Pons (tissue), 1 donor: ENCODE data around the gene PNP.
"Not testable (repeated sequence)": the region's sequence is repeated elsewhere in the genome, so short reads cannot be mapped to it uniquely, and the experiment has no call there.

Experiments
- DNase-seq: peaks from one replicate; pipeline ENCODE4 v3.0.0-alpha.2; 2016; ENCODE audit warnings: low spot score

PNP gene

GRCh38 chr14:20469242-20469889 lies at the start of gene PNP:
Gene PNP (plus strand): TSS chr14:20469406. CDS start chr14:20469525, 119 bp downstream.
- DNase-seq, result peak; percentile 79

- DNase-seq, result no peak
These were observed 49.8 kb upstream of the PNP start for GRCh38 chr14:20419419-20419818.

GRCh38 chr14:20421267-20421666 lies 47.9 kb upstream of the PNP start:
- no peak for DNase-seq

- no peak for DNase-seq
These were observed 46.3 kb upstream of the PNP start for GRCh38 chr14:20422886-20423285.

GRCh38 chr14:20424851-20425250 lies 44.4 kb upstream of the PNP start:
- no peak for DNase-seq

GRCh38 chr14:20427231-20428009 lies 41.8 kb upstream of the PNP start:
- DNase-seq, result peak; percentile 70

GRCh38 chr14:20428010-20428365 lies 41.2 kb upstream of the PNP start:
- DNase-seq, result no peak

- DNase-seq, result no peak
These were observed 40.4 kb upstream of the PNP start for GRCh38 chr14:20428802-20429201.

GRCh38 chr14:20429801-20430669 lies 39.2 kb upstream of the PNP start:
- DNase-seq, result no peak

GRCh38 chr14:20434701-20435581 lies 34.3 kb upstream of the PNP start:
- DNase-seq, result peak; percentile 75

GRCh38 chr14:20435582-20436362 lies 33.4 kb upstream of the PNP start, which contains the start of gene KLHL33:
Gene KLHL33 (minus strand): TSS chr14:20436166. CDS start chr14:20435811, 355 bp downstream.
- DNase-seq, result no peak

GRCh38 chr14:20436363-20436755 lies 32.8 kb upstream of the PNP start:
- DNase-seq, result no peak

GRCh38 chr14:20438664-20439063 lies 30.5 kb upstream of the PNP start:
- no peak for DNase-seq

GRCh38 chr14:20440465-20440864 lies 28.7 kb upstream of the PNP start:
- DNase-seq, result no peak

- no peak for DNase-seq
These were observed 28.3 kb upstream of the PNP start for GRCh38 chr14:20440882-20441281.

GRCh38 chr14:20441461-20441860 lies 27.7 kb upstream of the PNP start:
- DNase-seq, result no peak

- not testable (repeated sequence) for DNase-seq
These were observed 25.6 kb upstream of the PNP start for GRCh38 chr14:20443650-20444049.

GRCh38 chr14:20446889-20447288 lies 22.3 kb upstream of the PNP start:
- no peak for DNase-seq

- not testable (repeated sequence) for DNase-seq
These were observed 16.4 kb upstream of the PNP start for GRCh38 chr14:20452831-20453230.

GRCh38 chr14:20454516-20455354 lies 14.5 kb upstream of the PNP start, which contains the start of the genes APEX1 and OSGEP:
Gene APEX1 (plus strand): TSS chr14:20455226. CDS start chr14:20455646, 420 bp downstream.
Gene OSGEP (minus strand): TSS chr14:20454812. CDS start chr14:20454683, 129 bp downstream.
- peak; percentile 99 for DNase-seq
